Stomach (tissue), 4 donors: ENCODE results near the gene KRR1.

Experiments used
- EP300 ChIP-seq: sonication (generic); formaldehyde crosslinking; IDR thresholded peaks from one replicate; pipeline ENCODE4 v1.6.1; 2017; ENCODE audit warnings: antibody characterized with exemption
- TF ChIP-seq, protein P1 (sequence below), 7 experiments: fragments of 450-650 bp in 4 of 7; fragments of 200-600 bp in 3 of 7; sonication (generic) in 3 of 7; IDR thresholded peaks; one replicate each; pipeline ENCODE4 v1.5.1; 2016 to 2019; ENCODE audit warnings: antibody characterized with exemption in 7 of 7, control low read depth in 2 of 7, mild to moderate bottlenecking in 1 of 7

DNA sequence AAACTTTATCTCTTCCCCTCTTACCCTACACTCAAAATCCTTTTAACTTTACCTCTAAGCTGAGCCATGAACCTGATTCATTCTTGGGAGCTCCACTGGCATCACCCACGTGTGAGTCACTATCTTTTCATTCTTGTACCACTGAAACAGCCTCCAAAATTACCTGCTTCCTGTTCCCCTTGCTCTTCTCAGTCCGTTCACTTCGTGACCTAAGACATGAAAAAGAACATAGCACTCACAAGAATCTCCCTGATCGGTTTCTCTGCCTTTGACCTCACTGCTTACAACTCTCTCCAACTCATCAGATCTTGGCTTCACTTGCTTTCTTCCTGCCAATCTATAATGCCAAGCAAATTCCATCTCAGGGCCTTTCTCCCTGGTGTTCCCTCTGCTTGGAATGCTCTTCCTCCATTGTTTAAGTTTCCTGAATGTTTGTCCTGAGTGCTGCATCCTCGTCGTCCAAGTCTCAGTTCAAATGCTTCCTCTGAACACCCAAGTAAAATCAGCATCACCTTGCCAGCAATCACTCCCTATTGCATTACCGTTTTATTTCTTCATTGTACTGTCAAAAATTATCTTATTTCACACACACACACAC, 21.7 kb downstream of the KRR1 start:
- TF ChIP-seq, protein P1, sequence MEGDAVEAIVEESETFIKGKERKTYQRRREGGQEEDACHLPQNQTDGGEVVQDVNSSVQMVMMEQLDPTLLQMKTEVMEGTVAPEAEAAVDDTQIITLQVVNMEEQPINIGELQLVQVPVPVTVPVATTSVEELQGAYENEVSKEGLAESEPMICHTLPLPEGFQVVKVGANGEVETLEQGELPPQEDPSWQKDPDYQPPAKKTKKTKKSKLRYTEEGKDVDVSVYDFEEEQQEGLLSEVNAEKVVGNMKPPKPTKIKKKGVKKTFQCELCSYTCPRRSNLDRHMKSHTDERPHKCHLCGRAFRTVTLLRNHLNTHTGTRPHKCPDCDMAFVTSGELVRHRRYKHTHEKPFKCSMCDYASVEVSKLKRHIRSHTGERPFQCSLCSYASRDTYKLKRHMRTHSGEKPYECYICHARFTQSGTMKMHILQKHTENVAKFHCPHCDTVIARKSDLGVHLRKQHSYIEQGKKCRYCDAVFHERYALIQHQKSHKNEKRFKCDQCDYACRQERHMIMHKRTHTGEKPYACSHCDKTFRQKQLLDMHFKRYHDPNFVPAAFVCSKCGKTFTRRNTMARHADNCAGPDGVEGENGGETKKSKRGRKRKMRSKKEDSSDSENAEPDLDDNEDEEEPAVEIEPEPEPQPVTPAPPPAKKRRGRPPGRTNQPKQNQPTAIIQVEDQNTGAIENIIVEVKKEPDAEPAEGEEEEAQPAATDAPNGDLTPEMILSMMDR (IDR thresholded peaks at IDR 0.05): no peak
- TF ChIP-seq EP300: no peak
